Activated CD4-positive, alpha-beta T cell treated with anti-CD3 and anti-CD28 coated beads, Interleukin-2, amount 10 ng/mL, durations not matched to agents 24 days and 14 days (primary cell): ENCODE measurements around the gene ZNF18. TPM values are rescaled to one million over a fixed set of nuclear protein-coding genes. Genes with fewer than 3 reads are reported as not detected.

Experiments
- DNase-seq: peaks from one replicate; pipeline ENCODE4 v3.0.0; 2022
- H3K27ac Mint-ChIP-seq: one replicate; pipeline ENCODE4 v1.8.0; 2022; ENCODE audit warnings: mild to moderate bottlenecking, mixed read lengths
- H3K27me3 Mint-ChIP-seq: one replicate; pipeline ENCODE4 v1.8.0; 2022; ENCODE audit warnings: mixed read lengths
- H3K36me3 Mint-ChIP-seq: one replicate; pipeline ENCODE4 v1.8.0; 2022; ENCODE audit warnings: low read depth, mild to moderate bottlenecking, mixed read lengths
- H3K4me1 Mint-ChIP-seq: one replicate; pipeline ENCODE4 v1.8.0; 2021; ENCODE audit warnings: mixed read lengths
- H3K4me3 Mint-ChIP-seq: one replicate; pipeline ENCODE4 v1.8.0; 2022; ENCODE audit warnings: mild to moderate bottlenecking, moderate library complexity, mixed read lengths
- H3K9me3 Mint-ChIP-seq: one replicate; pipeline ENCODE4 v1.8.0; 2021; ENCODE audit warnings: mixed read lengths
- intact Hi-C: fragments of 100-400 bp; cut with micrococcal nuclease; formaldehyde crosslinking; loops from one replicate; pipeline ENCODE4 v1.15.1; 2023
- total RNA-seq: library from RNA; stranded (reverse); gene quantifications from 2 replicates; pipeline ENCODE4 v1.2.3, GENCODE V29; 2022

Gene ZNF18, protein sequence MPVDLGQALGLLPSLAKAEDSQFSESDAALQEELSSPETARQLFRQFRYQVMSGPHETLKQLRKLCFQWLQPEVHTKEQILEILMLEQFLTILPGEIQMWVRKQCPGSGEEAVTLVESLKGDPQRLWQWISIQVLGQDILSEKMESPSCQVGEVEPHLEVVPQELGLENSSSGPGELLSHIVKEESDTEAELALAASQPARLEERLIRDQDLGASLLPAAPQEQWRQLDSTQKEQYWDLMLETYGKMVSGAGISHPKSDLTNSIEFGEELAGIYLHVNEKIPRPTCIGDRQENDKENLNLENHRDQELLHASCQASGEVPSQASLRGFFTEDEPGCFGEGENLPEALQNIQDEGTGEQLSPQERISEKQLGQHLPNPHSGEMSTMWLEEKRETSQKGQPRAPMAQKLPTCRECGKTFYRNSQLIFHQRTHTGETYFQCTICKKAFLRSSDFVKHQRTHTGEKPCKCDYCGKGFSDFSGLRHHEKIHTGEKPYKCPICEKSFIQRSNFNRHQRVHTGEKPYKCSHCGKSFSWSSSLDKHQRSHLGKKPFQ
- total RNA-seq = 8.0 and 9.3 TPM in 2 replicates

DNA sequence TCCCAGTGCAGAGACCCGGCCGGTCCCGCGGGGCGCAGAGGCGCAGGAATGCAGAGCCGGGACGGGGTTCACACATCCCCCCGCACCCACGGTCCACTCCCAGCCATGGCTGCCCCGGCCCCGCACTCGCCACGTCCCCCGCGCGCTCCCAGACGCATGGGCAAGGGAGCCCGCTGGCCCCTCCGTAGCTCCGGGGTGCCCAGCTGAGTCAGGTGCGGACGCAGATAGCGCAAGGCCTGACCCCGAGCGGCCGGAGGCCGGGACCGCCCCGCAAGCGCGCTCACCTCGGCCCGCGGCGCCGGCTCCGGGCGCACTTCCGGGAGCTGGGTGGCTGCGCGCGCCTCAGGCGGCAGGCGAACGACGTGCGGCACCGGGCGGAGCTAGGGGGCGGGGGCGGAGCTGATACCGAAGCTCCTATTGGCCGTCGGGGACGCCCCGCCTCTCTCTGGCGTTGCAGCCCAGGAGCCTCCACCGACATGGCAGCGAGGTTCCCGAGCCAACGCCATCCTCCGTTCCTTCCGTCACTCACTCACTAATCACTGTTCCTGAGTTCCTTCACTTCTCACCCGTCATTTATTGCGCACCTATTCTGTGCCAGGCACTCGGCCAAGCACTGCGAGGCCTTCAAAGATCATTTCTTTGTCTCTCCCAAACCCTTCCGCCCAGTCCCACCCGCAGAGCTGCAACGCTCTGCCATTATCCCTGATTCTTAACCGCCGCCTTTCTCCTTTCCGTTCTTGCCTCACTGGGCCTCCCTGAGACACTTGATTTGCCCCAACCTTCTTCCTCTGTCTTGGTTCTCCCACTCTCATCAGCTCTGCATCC is at the start of gene ZNF18:
TSS of gene ZNF18 (minus strand) at position 329 of the 825 bp plus-strand sequence. CDS start 4,646 bp downstream, outside the sequence.
- peak; percentile 99 for DNase-seq
- Mint-ChIP-seq H3K4me3 (peak within 1 kb of the TSS; percentile 97), H3K4me1 (peaks cover 15% of the 10 kb centered on the region), H3K36me3 (peaks cover 2% of the 10 kb centered on the region), H3K9me3 (peaks cover 6% of the 10 kb centered on the region), H3K27ac (peak within 1 kb of the TSS; percentile 94), H3K27me3 (no peaks in the 10 kb centered on the region)
- intact Hi-C loops = loop anchor here (1.0 kb wide), 1 partner anchor 23 kb away; the partner anchor contains the start of gene MAP2K4

DNA sequence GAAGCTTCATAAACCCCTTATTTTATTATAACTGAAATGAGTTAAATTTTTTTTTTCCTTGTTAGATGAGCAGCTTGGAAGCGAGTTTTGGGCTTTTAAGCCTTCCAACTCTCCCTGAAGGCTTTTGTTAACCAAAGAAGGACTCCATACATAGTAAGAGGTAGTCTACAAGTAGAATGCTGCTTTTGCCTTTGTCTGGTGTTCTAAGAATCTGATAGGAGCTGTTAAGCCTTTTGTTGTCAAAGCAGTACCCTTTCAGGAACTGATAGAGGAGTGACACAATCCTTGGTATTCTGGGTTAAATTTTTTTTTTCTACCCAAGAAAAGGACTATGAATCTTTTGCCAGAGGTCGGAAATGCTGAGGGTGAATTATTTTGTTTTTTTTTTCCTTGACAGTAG is 49.5 kb upstream of the ZNF18 start:
- no peak overlapping the region for H3K27ac Mint-ChIP-seq
- no peaks in the 10 kb centered on the region for H3K27me3 Mint-ChIP-seq
- DNase-seq = no peak
- H3K9me3 Mint-ChIP-seq = no peaks in the 10 kb centered on the region
- peaks cover 2% of the 10 kb centered on the region for H3K36me3 Mint-ChIP-seq
- intact Hi-C loops = no loop called here
- H3K4me3 Mint-ChIP-seq = no peak overlapping the region
- peaks cover 10% of the 10 kb centered on the region for H3K4me1 Mint-ChIP-seq

DNA sequence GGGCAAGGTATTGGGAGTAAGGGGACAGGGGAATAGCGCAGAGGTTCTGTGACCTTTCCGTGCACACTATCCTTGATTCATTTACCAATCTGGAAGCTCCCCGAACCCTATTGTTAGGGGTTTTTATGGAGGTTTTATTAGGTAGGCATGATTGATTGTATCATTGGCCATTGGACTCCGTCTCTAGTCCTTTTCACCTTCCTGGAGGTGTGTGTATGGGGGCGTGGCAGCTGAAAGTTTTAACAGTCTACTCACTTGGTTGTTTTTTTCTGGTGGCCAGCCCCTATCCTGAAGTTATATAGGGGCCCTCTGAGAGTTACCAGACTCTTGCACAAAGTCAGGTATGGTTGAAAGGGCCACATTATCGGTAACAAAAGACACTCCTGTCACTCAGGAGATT is 46.4 kb upstream of the ZNF18 start:
- peaks cover 4% of the 10 kb centered on the region for H3K9me3 Mint-ChIP-seq
- H3K27ac Mint-ChIP-seq = no peak overlapping the region
- H3K36me3 Mint-ChIP-seq = peaks cover 3% of the 10 kb centered on the region
- H3K27me3 Mint-ChIP-seq = no peaks in the 10 kb centered on the region
- no peak overlapping the region for H3K4me3 Mint-ChIP-seq
- no peak for DNase-seq
- H3K4me1 Mint-ChIP-seq = peaks cover 15% of the 10 kb centered on the region
- intact Hi-C loops = no loop called here

DNA sequence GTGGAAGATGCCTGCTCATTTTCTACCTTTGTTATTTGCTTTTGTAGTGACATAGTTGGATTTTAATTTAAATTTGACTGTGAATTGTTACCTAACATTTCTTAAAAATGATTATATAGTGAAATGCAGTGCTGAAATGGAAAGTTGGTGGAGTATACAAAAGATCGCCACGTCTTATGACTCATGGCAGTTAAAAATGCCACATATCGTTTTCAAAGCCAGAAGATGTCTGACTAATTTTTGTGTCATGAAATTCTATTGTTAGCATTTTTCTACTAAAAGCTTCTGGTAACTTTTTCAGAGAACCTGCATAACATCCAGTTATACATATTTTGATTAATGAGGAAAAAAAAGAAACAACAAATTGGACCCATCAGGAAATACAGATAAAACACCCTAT is 44.0 kb upstream of the ZNF18 start:
- Mint-ChIP-seq H3K4me1 (peaks cover 13% of the 10 kb centered on the region), H3K27ac (no peak overlapping the region), H3K27me3 (no peaks in the 10 kb centered on the region), H3K9me3 (peaks cover 4% of the 10 kb centered on the region), H3K36me3 (peaks cover 3% of the 10 kb centered on the region), H3K4me3 (no peak overlapping the region)
- intact Hi-C loops = loop anchor here (1.0 to 2.0 kb wide), 2 partner anchors 15 to 21 kb away; partner anchors contain the start of gene MAP2K4
- no peak for DNase-seq

DNA sequence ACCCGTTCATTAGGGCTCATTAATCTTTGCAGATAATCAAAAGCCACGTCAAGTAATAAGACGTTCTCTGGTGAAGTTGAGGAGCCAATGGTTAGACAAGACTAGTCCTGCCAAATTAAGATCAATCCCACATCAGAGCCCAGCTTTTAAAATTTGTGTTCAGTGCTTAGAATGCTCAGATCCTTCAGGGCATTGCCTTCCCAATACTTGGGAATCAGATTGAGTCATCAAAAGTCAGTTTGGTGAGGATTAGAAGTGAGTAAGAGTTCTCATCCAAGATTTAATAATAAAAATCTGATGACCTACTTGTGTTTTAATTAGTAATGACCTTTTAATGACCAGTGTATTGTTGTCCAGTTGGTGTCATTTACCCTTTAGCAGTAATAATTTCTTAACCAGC is 43.2 kb upstream of the ZNF18 start:
- Mint-ChIP-seq H3K27me3 (no peaks in the 10 kb centered on the region), H3K36me3 (peaks cover 5% of the 10 kb centered on the region), H3K9me3 (peaks cover 4% of the 10 kb centered on the region), H3K4me1 (peaks cover 12% of the 10 kb centered on the region), H3K27ac (no peak overlapping the region), H3K4me3 (no peak overlapping the region)
- DNase-seq = no peak
- intact Hi-C loops = loop anchor here (2.0 kb wide), 1 partner anchor 16 kb away; no protein-coding TSS in a partner anchor

DNA sequence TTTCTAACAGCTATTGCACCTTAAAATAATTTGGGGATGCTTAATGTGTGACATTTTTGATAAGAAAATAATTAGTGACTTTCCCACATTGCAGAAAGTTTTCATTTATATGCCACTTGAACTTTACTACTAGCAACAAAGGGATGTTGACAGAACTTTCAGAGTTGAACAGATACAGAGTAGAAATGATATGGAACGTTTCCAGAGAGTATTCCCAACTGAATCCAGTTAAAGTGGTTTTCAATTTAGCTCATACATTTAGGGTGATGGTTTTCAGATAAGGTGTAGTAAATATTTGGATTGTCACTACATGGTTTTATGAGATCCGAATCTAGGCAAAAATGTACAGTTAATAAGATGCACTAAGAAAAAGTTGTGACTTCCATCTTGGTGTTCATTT is 40.7 kb upstream of the ZNF18 start:
- H3K27me3 Mint-ChIP-seq = no peaks in the 10 kb centered on the region
- intact Hi-C loops = no loop called here
- peaks cover 12% of the 10 kb centered on the region for H3K4me1 Mint-ChIP-seq
- no peak overlapping the region for H3K4me3 Mint-ChIP-seq
- peaks cover 4% of the 10 kb centered on the region for H3K9me3 Mint-ChIP-seq
- DNase-seq = no peak
- peaks cover 7% of the 10 kb centered on the region for H3K36me3 Mint-ChIP-seq
- no peak overlapping the region for H3K27ac Mint-ChIP-seq

DNA sequence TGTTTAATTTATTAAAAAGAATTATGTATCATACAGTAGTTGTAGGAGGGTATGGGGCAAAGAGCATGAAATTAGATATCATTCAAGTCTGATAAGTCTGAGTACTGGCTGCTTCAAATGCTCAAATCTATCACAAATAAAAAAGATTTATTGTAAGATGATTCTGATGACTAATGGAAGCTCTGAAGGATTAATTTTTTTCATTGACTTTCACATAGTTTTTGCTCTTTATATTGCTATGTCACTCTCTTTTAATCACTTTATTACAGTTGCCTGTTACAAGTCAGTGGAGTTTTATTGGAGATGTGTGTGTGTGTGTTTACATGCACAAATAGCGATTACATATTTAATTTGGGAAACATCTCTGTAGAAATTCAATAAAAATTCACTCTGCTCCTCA is 38.4 kb upstream of the ZNF18 start:
- H3K4me3 Mint-ChIP-seq = no peak overlapping the region
- no peaks in the 10 kb centered on the region for H3K9me3 Mint-ChIP-seq
- DNase-seq = no peak
- H3K27ac Mint-ChIP-seq = no peak overlapping the region
- peaks cover 5% of the 10 kb centered on the region for H3K36me3 Mint-ChIP-seq
- intact Hi-C loops = no loop called here
- H3K4me1 Mint-ChIP-seq = peaks cover 4% of the 10 kb centered on the region
- no peaks in the 10 kb centered on the region for H3K27me3 Mint-ChIP-seq

DNA sequence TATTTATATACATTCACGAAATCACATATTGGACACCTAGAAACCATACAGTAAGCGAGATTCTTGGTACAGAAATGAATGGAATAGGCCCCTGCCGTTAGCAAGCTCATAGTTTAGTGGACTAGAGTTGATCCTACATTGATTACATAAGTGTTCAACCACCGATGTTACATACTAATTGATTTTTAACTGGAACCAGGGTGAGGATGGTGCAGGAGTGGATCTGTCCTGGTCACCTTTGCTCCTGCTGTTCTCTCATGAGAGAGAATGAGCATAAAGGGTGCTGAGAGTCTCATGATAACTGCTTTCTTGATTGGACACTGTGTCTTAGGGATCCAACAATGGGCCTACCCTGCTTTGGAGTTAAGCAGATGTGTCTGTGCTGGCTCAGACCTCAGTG is 37.3 kb upstream of the ZNF18 start:
- H3K9me3 Mint-ChIP-seq = no peaks in the 10 kb centered on the region
- H3K4me3 Mint-ChIP-seq = no peak overlapping the region
- H3K27ac Mint-ChIP-seq = no peak overlapping the region
- peaks cover 6% of the 10 kb centered on the region for H3K4me1 Mint-ChIP-seq
- peaks cover 5% of the 10 kb centered on the region for H3K36me3 Mint-ChIP-seq
- no peaks in the 10 kb centered on the region for H3K27me3 Mint-ChIP-seq
- DNase-seq = no peak
- intact Hi-C loops = no loop called here

DNA sequence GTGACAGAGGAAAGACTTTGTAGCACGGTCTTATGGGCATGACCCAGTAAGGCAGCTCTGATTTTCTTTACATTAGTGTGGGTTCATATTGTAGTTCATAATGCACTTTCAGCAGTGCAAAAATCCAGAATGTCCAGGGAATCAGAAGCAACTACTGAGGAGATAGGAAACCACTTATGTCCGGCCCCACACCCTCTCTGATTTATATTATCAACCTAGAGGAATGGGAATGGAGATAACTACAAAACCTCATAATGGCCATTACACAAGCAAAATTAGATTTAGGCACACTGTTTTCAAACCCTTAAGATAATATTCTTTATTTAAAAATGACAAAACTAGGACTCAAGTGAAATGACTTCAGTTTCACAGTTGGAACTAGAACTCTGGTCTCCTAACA is 31.3 kb upstream of the ZNF18 start:
- DNase-seq = no peak

DNA sequence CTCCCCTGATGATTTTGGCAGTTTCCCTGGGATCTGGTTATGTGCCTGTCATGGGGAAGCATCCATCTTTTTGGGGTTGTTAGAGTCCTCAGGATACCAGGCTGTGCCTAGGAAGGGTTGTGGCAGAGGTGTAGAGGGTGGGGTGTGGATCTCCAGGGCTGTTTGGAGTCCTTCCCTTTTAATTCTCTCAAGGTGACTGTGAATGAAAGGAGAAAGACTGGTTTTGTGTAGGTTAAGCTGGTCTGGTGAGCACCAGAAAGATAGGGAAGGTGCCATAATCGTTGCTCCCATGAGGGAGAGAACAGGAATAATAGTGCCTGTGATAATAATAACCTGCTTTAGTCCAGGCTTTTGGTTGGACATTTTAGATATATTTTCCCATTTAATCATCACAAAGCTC is 30.4 kb upstream of the ZNF18 start:
- Mint-ChIP-seq H3K9me3 (no peaks in the 10 kb centered on the region), H3K4me1 (peaks cover 24% of the 10 kb centered on the region), H3K4me3 (no peak overlapping the region)

More for the DNA sequence above, 31.3 kb upstream of the ZNF18 start:
- Mint-ChIP-seq H3K9me3 (no peaks in the 10 kb centered on the region), H3K4me1 (peaks cover 16% of the 10 kb centered on the region), H3K4me3 (no peak overlapping the region), H3K36me3 (peaks cover 3% of the 10 kb centered on the region), H3K27me3 (no peaks in the 10 kb centered on the region), H3K27ac (no peak overlapping the region)
- intact Hi-C loops = no loop called here

DNA sequence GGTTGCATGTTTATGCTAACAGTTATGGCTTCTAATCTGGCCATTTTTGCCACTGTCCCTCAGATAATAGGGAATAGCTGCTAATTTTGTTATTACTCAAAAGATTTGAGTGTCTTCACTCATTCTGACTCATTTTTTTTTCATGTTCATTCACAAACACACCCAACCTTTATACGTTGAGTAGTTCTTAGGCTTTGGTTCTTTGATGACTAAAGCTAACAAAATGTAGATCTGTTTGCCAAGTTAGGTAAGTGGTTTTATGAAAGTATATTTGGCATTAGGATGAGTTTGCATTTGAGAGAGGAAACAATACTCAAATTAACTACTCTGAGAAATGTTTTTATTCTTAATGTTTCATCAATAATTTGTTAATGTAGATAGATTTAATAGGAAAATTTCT is 27.1 kb upstream of the ZNF18 start:
- H3K4me3 Mint-ChIP-seq = no peak overlapping the region
- H3K27me3 Mint-ChIP-seq = peaks cover 7% of the 10 kb centered on the region
- intact Hi-C loops = loop anchor here (5.0 kb wide), 1 partner anchor 37 kb away; no protein-coding TSS in a partner anchor

More for the DNA sequence above, 30.4 kb upstream of the ZNF18 start:
- Mint-ChIP-seq H3K27me3 (no peaks in the 10 kb centered on the region), H3K27ac (no peak overlapping the region), H3K36me3 (peaks cover 4% of the 10 kb centered on the region)
- DNase-seq = no peak
- intact Hi-C loops = no loop called here

DNA sequence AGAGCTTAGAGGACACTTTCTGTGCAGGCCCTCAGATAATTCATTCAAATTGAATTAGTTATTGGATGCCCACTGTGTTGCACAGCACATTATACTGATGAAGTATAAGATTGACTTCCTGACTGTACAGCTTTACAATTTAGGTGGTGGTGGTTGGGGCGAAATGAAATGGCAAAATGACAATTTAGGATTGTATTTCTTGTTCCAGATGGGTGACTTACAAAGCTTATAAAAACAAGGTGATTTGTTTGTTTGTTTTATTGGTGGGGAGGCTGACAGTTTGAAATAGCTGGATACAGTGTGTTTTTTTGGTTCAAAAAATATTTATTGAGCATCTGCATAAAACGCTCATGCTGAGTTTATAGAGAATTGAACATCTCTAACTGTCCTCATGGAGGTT is 25.0 kb upstream of the ZNF18 start:
- Mint-ChIP-seq H3K9me3 (no peaks in the 10 kb centered on the region), H3K36me3 (peaks cover 4% of the 10 kb centered on the region), H3K27me3 (peaks cover 13% of the 10 kb centered on the region), H3K4me3 (peak overlapping the region; percentile 77), H3K27ac (no peak overlapping the region), H3K4me1 (peaks cover 35% of the 10 kb centered on the region)
- intact Hi-C loops = loop anchor here (5.0 kb wide), 1 partner anchor 35 kb away; no protein-coding TSS in a partner anchor
- DNase-seq = no peak

More for the DNA sequence above, 27.1 kb upstream of the ZNF18 start:
- DNase-seq = no peak
- peaks cover 35% of the 10 kb centered on the region for H3K4me1 Mint-ChIP-seq
- no peaks in the 10 kb centered on the region for H3K9me3 Mint-ChIP-seq
- peaks cover 4% of the 10 kb centered on the region for H3K36me3 Mint-ChIP-seq
- H3K27ac Mint-ChIP-seq = no peak overlapping the region

DNA sequence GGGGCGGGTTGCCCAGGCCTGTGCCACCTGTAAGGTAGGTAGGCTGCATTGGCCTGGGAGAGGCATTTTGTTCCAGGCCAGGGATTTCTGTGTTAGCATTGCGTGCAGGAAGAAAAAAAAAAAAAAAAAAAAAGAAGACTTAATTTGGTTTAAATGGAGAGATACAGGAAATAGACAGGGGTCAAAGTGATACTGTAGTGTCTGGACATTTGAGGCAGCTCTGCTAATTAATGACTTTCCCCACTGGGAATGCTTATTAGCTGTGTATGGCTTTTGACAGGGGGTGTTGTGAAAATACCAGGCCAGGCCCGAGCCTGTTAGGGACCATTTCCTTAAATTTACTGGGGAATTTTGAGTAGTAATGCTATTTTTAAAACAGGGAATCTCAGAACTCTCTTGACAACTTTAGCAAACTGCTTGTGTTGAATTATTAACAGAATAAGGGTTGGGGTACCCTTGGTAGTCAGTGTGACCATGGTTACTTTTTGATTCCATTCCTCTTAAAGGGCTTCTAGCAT is 24.4 kb upstream of the ZNF18 start:
- H3K4me1 Mint-ChIP-seq = peaks cover 35% of the 10 kb centered on the region

More for the DNA sequence above, 24.4 kb upstream of the ZNF18 start:
- Mint-ChIP-seq H3K4me3 (peak overlapping the region; percentile 77), H3K27ac (no peak overlapping the region), H3K27me3 (peaks cover 13% of the 10 kb centered on the region), H3K36me3 (peaks cover 4% of the 10 kb centered on the region), H3K9me3 (no peaks in the 10 kb centered on the region)
- DNase-seq = no peak
- intact Hi-C loops = loop anchor here (5.0 kb wide), 1 partner anchor 34 kb away; no protein-coding TSS in a partner anchor
